ENCODE results near the gene ATXN7L1. TPM values are rescaled to one million over a fixed set of nuclear protein-coding genes. Genes with fewer than 3 reads are reported as not detected.

Gene ATXN7L1
- total and polyA plus RNA-seq, 2 of the 13 experiments (the other 11 are each of a cell fraction or from before 2014, with no cell fraction given), result 4.1 to 7.8 TPM

DNA sequence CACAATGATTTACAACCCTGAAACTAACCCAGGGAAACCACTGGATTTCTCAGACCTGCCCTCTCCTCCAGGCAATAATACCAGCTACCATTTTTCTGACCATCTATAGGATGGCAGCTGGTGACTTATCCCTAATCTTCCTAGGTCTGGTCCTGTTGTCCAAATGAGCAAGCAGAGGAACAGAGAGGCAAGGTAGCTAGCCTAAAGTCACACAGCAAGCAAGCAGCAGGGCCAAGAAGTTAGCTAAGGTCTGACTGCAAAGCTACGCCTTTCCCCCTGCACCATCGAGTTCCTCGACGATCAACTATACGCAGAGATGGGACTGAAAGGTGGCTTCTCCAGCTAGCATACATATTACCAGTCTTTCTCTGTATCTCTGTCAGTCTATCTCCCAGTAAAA lies 25.3 kb downstream of the ATXN7L1 start:
- Histone ChIP-seq H3K36me3 (replicated peaks in 1 of 2; ENCODE audit: control insufficient read depth in 1 of 2, insufficient read depth in 2 of 2, low read length in 2 of 2) (no peaks in the 10 kb centered on the region; a peak in 1 of 5 replicates), H3K9me3 (ENCODE audit: low read length) (no peaks in the 10 kb centered on the region), H3K79me2 (ENCODE audit: insufficient read depth, low read length) (no peaks in the 10 kb centered on the region), H3K9ac (ENCODE audit: insufficient read depth, low read depth, low read length) (no peak overlapping the region), H4K20me1 (ENCODE audit: insufficient read depth, low read length) (peaks cover 6% of the 10 kb centered on the region; the same call in 1 of the 2 replicates), H3K4me2 (ENCODE audit: low read depth, low read length) (no peak overlapping the region), H3K4me3 (replicated peaks in 1 of 3; ENCODE audit: insufficient read depth in 1 of 3, low read depth in 2 of 3, low read length in 3 of 3) (no peak overlapping the region), H3K27me3 (ENCODE audit: control insufficient read depth in 1 of 2, insufficient read depth in 2 of 2, low read length in 2 of 2) (no peaks in the 10 kb centered on the region), H3K4me1 (ENCODE audit: insufficient read depth, low read length) (peaks cover 21% of the 10 kb centered on the region), H2AFZ (ENCODE audit: low read length) (no peak overlapping the region), H3K27ac (ENCODE audit: extremely low read length, insufficient read depth, low read length) (no peak overlapping the region)
- ChIA-PET POLR2A (no interaction called here), CTCF (ENCODE audit: low intra/inter-chr PET ratio, low total read pairs) (no interaction called here)
- DNase-seq (ENCODE audit: low spot score) (no peak), ATAC-seq (no peak), FAIRE-seq (no peak)
- TF ChIP-seq SIN3A (IDR thresholded peaks at IDR 0.05; ENCODE audit: borderline replicate concordance, low read depth, low read length), result no peak
- TF ChIP-seq ZNF768 (CRISPR knock-in tag; IDR thresholded peaks at IDR 0.05), result peak; percentile 89
- BruUV-seq (replicated peaks), result no TSS peak
- WGBS (ENCODE audit: low lambda C conversion rate), result 98% methylated on average over 5 of the region's 5 CpGs
- in situ Hi-C loops (cut with HindIII; ENCODE audit: extremely low pct_ligation_motif_present, low pct_unique_long_range_greater_than_20kb), result no loop called here
- intact Hi-C loops (cut with micrococcal nuclease; ENCODE audit: unreplicated experiment), result no loop called here

DNA sequence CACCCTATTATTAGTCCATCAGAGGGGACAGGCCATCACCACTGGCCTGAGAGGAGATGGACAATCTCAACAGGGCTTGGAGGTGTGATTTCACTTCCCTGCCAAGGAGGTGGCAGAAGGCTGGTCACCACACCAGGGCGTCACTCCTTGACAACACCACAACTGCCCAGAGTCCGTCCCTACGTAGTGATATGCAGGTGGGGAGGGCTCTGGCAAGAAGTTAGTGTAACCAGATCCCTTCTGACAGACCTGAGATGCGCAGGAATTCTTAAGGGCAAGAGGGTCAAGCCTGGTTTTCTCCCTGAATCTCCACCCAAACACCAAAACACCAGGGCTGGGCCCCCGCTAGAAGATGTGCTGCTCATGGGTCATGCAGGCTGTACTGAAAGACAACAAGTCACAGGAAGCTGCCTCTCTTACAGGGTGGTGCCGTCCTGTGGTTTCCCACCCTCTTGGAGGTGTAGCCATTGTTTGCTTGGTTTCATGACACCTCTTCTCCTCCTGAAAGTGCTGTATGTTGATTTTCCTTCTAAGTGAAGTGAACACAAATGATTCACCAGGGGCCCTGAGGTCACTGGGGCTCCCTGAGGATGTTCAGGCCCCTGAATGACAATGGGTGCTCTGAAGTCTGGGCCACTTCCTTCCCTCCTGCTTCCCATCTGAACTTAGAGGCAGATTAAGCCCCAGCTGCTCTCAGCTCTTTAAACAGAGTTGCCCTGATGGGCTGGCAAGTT lies 27.1 kb downstream of the ATXN7L1 start:
- Histone ChIP-seq H2AFZ (ENCODE audit: low read length) (no peak overlapping the region), H3K4me1 (ENCODE audit: insufficient read depth, low read length) (peaks cover 20% of the 10 kb centered on the region), H3K9ac (ENCODE audit: insufficient read depth, low read depth, low read length) (no peak overlapping the region), H4K20me1 (ENCODE audit: insufficient read depth, low read length) (peaks cover 6% of the 10 kb centered on the region; the same call in 1 of the 2 replicates), H3K9me3 (ENCODE audit: low read length) (no peaks in the 10 kb centered on the region), H3K4me2 (ENCODE audit: low read depth, low read length) (no peak overlapping the region), H3K36me3 (replicated peaks in 1 of 2; ENCODE audit: control insufficient read depth in 1 of 2, insufficient read depth in 2 of 2, low read length in 2 of 2) (no peaks in the 10 kb centered on the region; a peak in 1 of 5 replicates), H3K79me2 (ENCODE audit: insufficient read depth, low read length) (no peaks in the 10 kb centered on the region), H3K27me3 (ENCODE audit: control insufficient read depth in 1 of 2, insufficient read depth in 2 of 2, low read length in 2 of 2) (no peaks in the 10 kb centered on the region), H3K27ac (ENCODE audit: extremely low read length, insufficient read depth, low read length) (no peak overlapping the region), H3K4me3 (replicated peaks in 1 of 3; ENCODE audit: insufficient read depth in 1 of 3, low read depth in 2 of 3, low read length in 3 of 3) (no peak overlapping the region)
- WGBS (ENCODE audit: low lambda C conversion rate), result 81% methylated on average over 4 of the region's 6 CpGs
- FAIRE-seq (no peak), ATAC-seq (peak; percentile 65), DNase-seq (ENCODE audit: low spot score) (peak; percentile 70)
- intact Hi-C loops (cut with micrococcal nuclease; ENCODE audit: unreplicated experiment) (no loop called here), in situ Hi-C loops (cut with HindIII; ENCODE audit: extremely low pct_ligation_motif_present, low pct_unique_long_range_greater_than_20kb) (no loop called here)
- POLR2A ChIA-PET, result no interaction called here
- BruUV-seq (replicated peaks), result no TSS peak
- CTCF ChIA-PET (ENCODE audit: low intra/inter-chr PET ratio, low total read pairs), result interaction anchor here (0.6 kb wide), 1 partner anchor 79 kb away, joined by 3 read pairs; no protein-coding TSS in a partner anchor
- TF ChIP-seq ZNF790 (CRISPR knock-in tag; IDR thresholded peaks at IDR 0.05; ENCODE audit: borderline replicate concordance) (no peak), EP300 (IDR thresholded peaks at IDR 0.05; ENCODE audit: low read depth in 2 of 2, low read length in 2 of 2) (0 out of 4 replicates have a peak, but pooled peaks of 1 of the 2 experiments have one; percentile 33), EP300 (CRISPR knock-in tag; IDR thresholded peaks at IDR 0.05; ENCODE audit: borderline replicate concordance) (peak; percentile 24; the same call in 1 of the 2 replicates), NR2F6 (IDR thresholded peaks at IDR 0.05) (peak; percentile 55), NR2F6 (CRISPR knock-in tag; IDR thresholded peaks at IDR 0.05) (no peak), ZNF850 (CRISPR knock-in tag; conservative IDR thresholded peaks at IDR 0.05) (no peak), SOX13 (IDR thresholded peaks at IDR 0.05) (peak; percentile 64), SOX13 (CRISPR knock-in tag; conservative IDR thresholded peaks at IDR 0.05 in 1 of 2, IDR thresholded peaks at IDR 0.05 in 1 of 2) (peak in 1 of 2 experiments; percentile 77; a peak in 2 of 4 replicates), RAD51 (IDR thresholded peaks at IDR 0.05; ENCODE audit: borderline replicate concordance) (no peak), ATM (IDR thresholded peaks at IDR 0.05; ENCODE audit: borderline replicate concordance) (no peak), TBX2 (CRISPR knock-in tag; IDR thresholded peaks at IDR 0.05; ENCODE audit: borderline replicate concordance) (peak; percentile 43; the same call in 1 of the 2 replicates), MTA3 (CRISPR knock-in tag; IDR thresholded peaks at IDR 0.05) (no peak), ISL2 (CRISPR knock-in tag; IDR thresholded peaks at IDR 0.05) (no peak), MIER3 (CRISPR knock-in tag; IDR thresholded peaks at IDR 0.05; ENCODE audit: borderline replicate concordance) (no peak), ETV5 (CRISPR knock-in tag; IDR thresholded peaks at IDR 0.05; ENCODE audit: borderline replicate concordance) (peak; percentile 39; the same call in 1 of the 2 replicates), MEIS1 (CRISPR knock-in tag; IDR thresholded peaks at IDR 0.05; ENCODE audit: borderline replicate concordance) (no peak), ZNF331 (CRISPR knock-in tag; IDR thresholded peaks at IDR 0.05) (no peak)
- TF ChIP-seq, protein P1, sequence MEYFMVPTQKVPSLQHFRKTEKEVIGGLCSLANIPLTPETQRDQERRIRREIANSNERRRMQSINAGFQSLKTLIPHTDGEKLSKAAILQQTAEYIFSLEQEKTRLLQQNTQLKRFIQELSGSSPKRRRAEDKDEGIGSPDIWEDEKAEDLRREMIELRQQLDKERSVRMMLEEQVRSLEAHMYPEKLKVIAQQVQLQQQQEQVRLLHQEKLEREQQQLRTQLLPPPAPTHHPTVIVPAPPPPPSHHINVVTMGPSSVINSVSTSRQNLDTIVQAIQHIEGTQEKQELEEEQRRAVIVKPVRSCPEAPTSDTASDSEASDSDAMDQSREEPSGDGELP (IDR thresholded peaks at IDR 0.05; ENCODE audit: borderline replicate concordance, low read depth), result 0 out of 2 replicates have a peak, but pooled peaks have one; percentile 8
